Heart left ventricle (tissue), 13 donors: ENCODE results near the gene IFNGR1.

Experiments used
- POLR2A ChIP-seq, 2 donors: fragments of 450-650 bp; IDR thresholded peaks; one replicate each; pipeline ENCODE4 v1.6.1; 2017; ENCODE audit warnings: antibody characterized with exemption in 2 of 2, mild to moderate bottlenecking in 2 of 2, moderate library complexity in 2 of 2
- TF ChIP-seq, protein P1 (sequence below), 12 donors: fragments of 200-600 bp; sonication (generic) in 4 of 12; IDR thresholded peaks; one replicate each; pipeline versions ENCODE4 v1.5.0 to v1.8.0; 2018 to 2022; ENCODE audit warnings: antibody characterized with exemption in 12 of 12, mild to moderate bottlenecking in 5 of 12
- donor health status: ischemic (EF 13 %, LVEDD 7.1; RV severe dilation, severe dysfunction).
- donor health status: DM: no; HTN: yes; CAD: no.
- donor health status: DM: no; HTN: no; CAD: no.
- donor health status: ischemic (EF 25% LVEDD 6.9; RV normal size, moderate dysfunction).
- donor health status: ischemic (EF 25% LVEDD 5.7; RV mildly dilated, moderate dysfunction).
- donor health status: ischemic (EF 35%, LVEDD 5.7; RV mildly dilated, moderate dysfunction).
- donor health status: nonischemic (EF 11% LVEDD 7.7; RV severe dilation, severe dysfunction).
- donor health status: DM: yes; HTN: yes; CAD: no.
- donor health status: PGD.
- donor health status: ischemic (EF 29% LVEDD 5.4; RV normal size, mild dysfunction).
- donor health status: nonischemic (EF 23%, LVEDD 6.1; RV moderate dilation, normal function).

GRCh38 chr6:137218473-137218916 is 690 bp downstream of the IFNGR1 start:
- TF ChIP-seq, protein P1, sequence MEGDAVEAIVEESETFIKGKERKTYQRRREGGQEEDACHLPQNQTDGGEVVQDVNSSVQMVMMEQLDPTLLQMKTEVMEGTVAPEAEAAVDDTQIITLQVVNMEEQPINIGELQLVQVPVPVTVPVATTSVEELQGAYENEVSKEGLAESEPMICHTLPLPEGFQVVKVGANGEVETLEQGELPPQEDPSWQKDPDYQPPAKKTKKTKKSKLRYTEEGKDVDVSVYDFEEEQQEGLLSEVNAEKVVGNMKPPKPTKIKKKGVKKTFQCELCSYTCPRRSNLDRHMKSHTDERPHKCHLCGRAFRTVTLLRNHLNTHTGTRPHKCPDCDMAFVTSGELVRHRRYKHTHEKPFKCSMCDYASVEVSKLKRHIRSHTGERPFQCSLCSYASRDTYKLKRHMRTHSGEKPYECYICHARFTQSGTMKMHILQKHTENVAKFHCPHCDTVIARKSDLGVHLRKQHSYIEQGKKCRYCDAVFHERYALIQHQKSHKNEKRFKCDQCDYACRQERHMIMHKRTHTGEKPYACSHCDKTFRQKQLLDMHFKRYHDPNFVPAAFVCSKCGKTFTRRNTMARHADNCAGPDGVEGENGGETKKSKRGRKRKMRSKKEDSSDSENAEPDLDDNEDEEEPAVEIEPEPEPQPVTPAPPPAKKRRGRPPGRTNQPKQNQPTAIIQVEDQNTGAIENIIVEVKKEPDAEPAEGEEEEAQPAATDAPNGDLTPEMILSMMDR (IDR thresholded peaks at IDR 0.05) = no peak
- no peak for TF ChIP-seq POLR2A (IDR thresholded peaks at IDR 0.05)
